Stomach (tissue), 9 donors: ENCODE results near the gene MOK. TPM values are rescaled to one million over a fixed set of nuclear protein-coding genes. Genes with fewer than 3 reads are reported as not detected.

Experiments
- DNase-seq, 2 donors: peaks; one replicate each; pipeline versions ENCODE4 v3.0.0 to v3.0.0-alpha.2; 2013 to 2019
- H3K27ac ChIP-seq, 5 donors: fragments of 200-600 bp in 4 of 5; sonication (generic) in 4 of 5; one replicate each; pipeline ENCODE4 v1.5.1; 2013 to 2019; ENCODE audit warnings: mild to moderate bottlenecking in 1 of 5, moderate library complexity in 1 of 5
- H3K27me3 ChIP-seq, 3 donors: fragments of 200-600 bp; sonication (generic); one replicate each; pipeline ENCODE4 v1.5.1; 2017 to 2019; ENCODE audit warnings: mixed run types in 1 of 3
- H3K36me3 ChIP-seq, 4 donors: fragments of 200-600 bp; sonication (generic); 1 replicate in 3 of 4; 2 replicates in 1 of 4; pipeline ENCODE4 v1.5.1; 2016 to 2019
- H3K4me1 ChIP-seq, 4 donors: fragments of 200-600 bp; sonication (generic); one replicate each; pipeline ENCODE4 v1.5.1; 2016 to 2019
- H3K4me3 ChIP-seq, 4 donors: fragments of 200-600 bp; sonication (generic) in 3 of 4; one replicate each; pipeline ENCODE4 v1.5.1; 2016 to 2019; ENCODE audit warnings: mild to moderate bottlenecking in 1 of 4
- H3K9me3 ChIP-seq, 4 donors: fragments of 200-600 bp; sonication (generic); one replicate each; pipeline ENCODE4 v1.5.1; 2016 to 2019
- CTCF ChIP-seq, 7 experiments: fragments of 450-650 bp in 4 of 7; fragments of 200-600 bp in 3 of 7; sonication (generic) in 3 of 7; IDR thresholded peaks; one replicate each; pipeline ENCODE4 v1.5.1; 2016 to 2019; ENCODE audit warnings: antibody characterized with exemption in 7 of 7, control low read depth in 2 of 7, mild to moderate bottlenecking in 1 of 7
- EP300 ChIP-seq: sonication (generic); formaldehyde crosslinking; IDR thresholded peaks from one replicate; pipeline ENCODE4 v1.6.1; 2017; ENCODE audit warnings: antibody characterized with exemption
- POLR2A ChIP-seq, 4 donors: fragments of 450-650 bp; IDR thresholded peaks; one replicate each; pipeline ENCODE4 v1.6.1; 2016; ENCODE audit warnings: antibody characterized with exemption in 4 of 4, control low read depth in 2 of 4, mild to moderate bottlenecking in 1 of 4, moderate library complexity in 1 of 4
- POLR2AphosphoS5 ChIP-seq, 3 donors: sonication (generic); formaldehyde crosslinking; IDR thresholded peaks; one replicate each; pipeline ENCODE4 v1.6.1; 2016; ENCODE audit warnings: antibody characterized with exemption in 3 of 3
- whole genome bisulfite sequencing, 5 donors: extraction: QIAGEN DNeasy Blood & Tissue Kit in 3 of 5; methylation state at CpG; one replicate each; pipeline versions ENCODE4 v1.1.5 to v1.1.7; 2013 to 2018; 5-methylcytosine and 5-hydroxymethylcytosine counted together
- intact Hi-C: fragments of 100-400 bp; cut with DNase I; formaldehyde crosslinking; loops from one replicate; pipeline ENCODE4 v1.15.1; 2023; ENCODE audit warnings: low total_unique reads
- polyA plus RNA-seq, 3 donors: library from polyadenylated mRNA; stranded (reverse); fragments of 200-250 nt; gene quantifications; one replicate each; pipeline ENCODE4 v1.2.3, GENCODE V29; 2013
- total RNA-seq, 5 donors: library from RNA; depleted of rRNA; stranded (reverse); fragments of >200 nt; gene quantifications; one replicate each; pipeline versions ENCODE4 v1.1.0 to v1.2.3, GENCODE V29; 2014 to 2016
- donor health status: healthy with polysubstance abuse.
- donor health status: Bipolar disorder and iron deficiency.
- donor health status: healthy.

The MOK gene
- total and polyA plus RNA-seq, 8 donors = 4.2 to 46.9 (median 12.6) TPM

DNA sequence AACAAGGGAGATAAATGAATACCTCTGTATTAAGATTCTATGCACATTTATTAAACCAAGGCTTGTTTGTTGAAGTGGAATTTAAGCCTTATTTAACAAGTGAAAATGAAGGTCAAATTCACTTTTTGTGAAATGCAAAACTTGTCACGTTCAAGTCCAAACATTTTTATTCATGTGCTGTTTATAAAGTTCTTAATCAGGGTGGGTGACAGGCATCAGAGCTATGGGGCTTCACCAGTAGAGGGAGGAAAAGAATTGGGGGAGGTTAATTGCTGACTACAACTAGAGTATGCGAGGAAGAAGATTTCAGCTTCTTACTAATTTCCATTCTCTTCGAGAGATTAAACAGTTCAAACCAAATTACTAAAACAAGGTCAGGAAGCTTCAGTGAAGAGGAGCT, 9.7 kb downstream of the MOK start:
- no peaks in the 10 kb centered on the region for H3K9me3 ChIP-seq
- H3K27ac ChIP-seq = peak overlapping the region in 1 of 5 donors; percentile 54
- peaks cover 0 to 7% (median 0%) of the 10 kb centered on the region in 4 donors for H3K4me1 ChIP-seq
- H3K36me3 ChIP-seq = no peaks in the 10 kb centered on the region
- no peaks in the 10 kb centered on the region for H3K27me3 ChIP-seq
- no peak for DNase-seq
- no peak overlapping the region for H3K4me3 ChIP-seq
- 54 to 67% (median 62%) methylated on average over 3 of the region's 3 CpGs for WGBS, 5 donors
- TF ChIP-seq POLR2A (IDR thresholded peaks at IDR 0.05) (no peak), EP300 (no peak), POLR2AphosphoS5 (IDR thresholded peaks at IDR 0.05) (no peak)
- intact Hi-C loops = no loop called here

DNA sequence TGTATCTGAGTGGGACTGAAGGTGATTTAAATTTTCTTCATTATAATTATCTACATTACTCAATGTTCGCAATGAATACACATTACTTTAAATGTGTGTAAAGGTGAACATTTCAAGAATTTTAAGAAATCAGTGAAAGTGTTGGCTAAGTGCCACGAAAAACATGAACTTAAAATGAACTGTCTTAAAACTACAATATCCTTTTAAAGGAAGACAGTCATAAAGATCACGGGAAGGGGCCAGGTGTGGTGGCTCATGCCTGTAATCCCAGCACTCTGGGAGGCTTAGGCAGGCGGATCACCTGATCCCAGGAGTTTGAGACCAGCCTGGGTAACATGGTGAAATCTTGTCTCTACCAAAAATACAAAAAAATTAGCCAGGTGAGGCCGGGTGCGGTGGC, 11.2 kb downstream of the MOK start:
- intact Hi-C loops = no loop called here
- no peak for TF ChIP-seq POLR2A (IDR thresholded peaks at IDR 0.05)
- no peaks in the 10 kb centered on the region for H3K36me3 ChIP-seq
- no peak overlapping the region for H3K4me3 ChIP-seq
- H3K9me3 ChIP-seq = no peaks in the 10 kb centered on the region
- H3K27ac ChIP-seq = no peak overlapping the region
- H3K27me3 ChIP-seq = no peaks in the 10 kb centered on the region
- WGBS, 5 donors = 83 to 89% (median 87%) methylated on average over 6 of the region's 6 CpGs
- H3K4me1 ChIP-seq = peaks cover 0 to 7% (median 0%) of the 10 kb centered on the region in 4 donors
- DNase-seq = no peak

DNA sequence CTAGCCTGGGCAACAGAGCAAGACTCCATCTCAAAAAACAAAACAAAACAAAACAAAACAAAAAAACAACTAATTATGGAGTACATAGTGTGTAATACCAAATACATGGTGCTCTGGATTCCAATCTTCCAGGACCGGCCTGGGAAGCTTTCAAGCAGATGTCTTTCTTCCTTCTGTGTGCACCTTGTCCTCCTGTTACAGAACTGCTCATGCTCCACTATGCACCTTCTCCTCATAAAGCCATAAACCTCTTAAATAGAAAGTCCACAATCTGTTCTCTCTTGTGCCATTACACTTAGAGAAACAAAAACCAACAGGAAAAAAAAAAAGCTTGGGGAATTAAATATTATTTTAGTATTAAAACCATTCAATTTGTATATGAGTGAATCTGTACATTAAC, 12.5 kb downstream of the MOK start:
- WGBS, 5 donors = 86 to 100% (median 96%) methylated on average over 1 of the region's 1 CpG
- H3K9me3 ChIP-seq = no peaks in the 10 kb centered on the region
- H3K27me3 ChIP-seq = no peaks in the 10 kb centered on the region
- no peak overlapping the region for H3K27ac ChIP-seq
- TF ChIP-seq CTCF (IDR thresholded peaks at IDR 0.05) (no peak), POLR2AphosphoS5 (IDR thresholded peaks at IDR 0.05) (no peak), POLR2A (IDR thresholded peaks at IDR 0.05) (no peak), EP300 (no peak)
- intact Hi-C loops = no loop called here
- H3K4me1 ChIP-seq = peaks cover 0 to 7% (median 0%) of the 10 kb centered on the region in 4 donors
- no peak for DNase-seq
- no peaks in the 10 kb centered on the region for H3K36me3 ChIP-seq
- no peak overlapping the region for H3K4me3 ChIP-seq

DNA sequence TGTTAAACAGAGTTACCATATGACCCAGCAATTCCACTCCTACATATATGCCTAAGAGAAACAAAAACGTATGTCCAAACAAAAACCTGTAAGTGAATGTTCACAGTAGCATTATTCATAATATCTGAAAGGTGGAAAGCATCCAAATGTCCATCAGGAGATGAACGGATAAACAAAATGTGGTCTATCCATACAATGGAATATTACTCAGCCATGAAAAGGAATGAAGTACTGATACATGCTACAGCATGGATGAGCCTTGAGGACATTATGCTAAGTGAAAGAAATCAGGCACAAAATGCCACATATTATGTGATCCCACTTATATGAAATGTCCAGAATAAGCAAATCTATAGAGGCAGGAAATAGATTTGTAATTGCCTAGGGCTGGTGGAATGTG, 16.8 kb downstream of the MOK start:
- H3K27ac ChIP-seq = no peak overlapping the region
- no peaks in the 10 kb centered on the region for H3K36me3 ChIP-seq
- 91 to 99% (median 93%) methylated on average over 2 of the region's 2 CpGs for WGBS, 5 donors
- no peak for DNase-seq
- no peaks in the 10 kb centered on the region for H3K4me1 ChIP-seq
- intact Hi-C loops = no loop called here
- no peaks in the 10 kb centered on the region for H3K27me3 ChIP-seq
- no peak overlapping the region for H3K4me3 ChIP-seq
- no peaks in the 10 kb centered on the region for H3K9me3 ChIP-seq
- TF ChIP-seq EP300 = no peak
- no peak for TF ChIP-seq POLR2AphosphoS5 (IDR thresholded peaks at IDR 0.05)
- no peak for TF ChIP-seq POLR2A (IDR thresholded peaks at IDR 0.05)
- no peak for TF ChIP-seq CTCF (IDR thresholded peaks at IDR 0.05)

DNA sequence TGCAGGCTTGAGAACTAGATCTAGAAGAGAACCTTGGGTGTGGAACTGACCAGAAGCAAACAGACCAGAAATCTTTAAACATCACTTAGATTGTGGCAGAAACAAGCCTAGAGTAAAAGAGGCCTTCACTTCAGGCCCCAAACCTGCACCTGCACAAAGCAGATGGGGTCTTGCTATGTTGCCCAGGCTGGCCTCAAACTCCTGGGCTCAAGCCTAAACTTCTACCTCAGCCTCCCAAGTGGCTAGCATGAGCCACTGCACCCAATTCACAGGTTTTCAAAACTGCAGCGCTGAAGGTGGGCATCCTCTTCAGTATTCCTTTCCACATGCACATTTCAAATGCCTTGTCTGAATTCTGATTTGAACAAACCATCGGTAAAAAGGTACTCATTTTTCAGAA, 19.9 kb downstream of the MOK start:
- intact Hi-C loops = no loop called here
- TF ChIP-seq POLR2A (IDR thresholded peaks at IDR 0.05) (no peak), EP300 (no peak)
- Histone ChIP-seq H3K4me3 (no peak overlapping the region), H3K27me3 (no peaks in the 10 kb centered on the region), H3K9me3 (no peaks in the 10 kb centered on the region), H3K27ac (no peak overlapping the region), H3K36me3 (peaks cover 0 to 26% (median 5%) of the 10 kb centered on the region in 4 donors), H3K4me1 (peaks cover 0 to 6% (median 0%) of the 10 kb centered on the region in 4 donors)
- 67 to 96% (median 90%) methylated on average over 2 of the region's 2 CpGs for WGBS, 5 donors
- no peak for DNase-seq

- no peak overlapping the region for H3K4me3 ChIP-seq
- WGBS, 5 donors = 60 to 66% (median 64%) methylated on average over 2 of the region's 2 CpGs
- no peaks in the 10 kb centered on the region for H3K9me3 ChIP-seq
- DNase-seq = no peak
- H3K27me3 ChIP-seq = no peaks in the 10 kb centered on the region
- peaks cover 0 to 33% (median 8%) of the 10 kb centered on the region in 4 donors for H3K36me3 ChIP-seq
- intact Hi-C loops = no loop called here
- no peak overlapping the region for H3K27ac ChIP-seq
- TF ChIP-seq EP300 (no peak), CTCF (IDR thresholded peaks at IDR 0.05) (no peak), POLR2AphosphoS5 (IDR thresholded peaks at IDR 0.05) (no peak), POLR2A (IDR thresholded peaks at IDR 0.05) (no peak)
- H3K4me1 ChIP-seq = peaks cover 0 to 10% (median 4%) of the 10 kb centered on the region in 4 donors
These were observed 21.3 kb downstream of the MOK start for GRCh38 chr14:102283631-102284129.
